ENCODE data around the gene IRF2BPL. TPM values are rescaled to one million over a fixed set of nuclear protein-coding genes. Genes with fewer than 3 reads are reported as not detected.

Gene IRF2BPL
- total and polyA plus RNA-seq, 2 of the 8 experiments (the other 6 are each of a cell fraction or from before 2014, with no cell fraction given): 18.8 to 57.0 TPM

DNA sequence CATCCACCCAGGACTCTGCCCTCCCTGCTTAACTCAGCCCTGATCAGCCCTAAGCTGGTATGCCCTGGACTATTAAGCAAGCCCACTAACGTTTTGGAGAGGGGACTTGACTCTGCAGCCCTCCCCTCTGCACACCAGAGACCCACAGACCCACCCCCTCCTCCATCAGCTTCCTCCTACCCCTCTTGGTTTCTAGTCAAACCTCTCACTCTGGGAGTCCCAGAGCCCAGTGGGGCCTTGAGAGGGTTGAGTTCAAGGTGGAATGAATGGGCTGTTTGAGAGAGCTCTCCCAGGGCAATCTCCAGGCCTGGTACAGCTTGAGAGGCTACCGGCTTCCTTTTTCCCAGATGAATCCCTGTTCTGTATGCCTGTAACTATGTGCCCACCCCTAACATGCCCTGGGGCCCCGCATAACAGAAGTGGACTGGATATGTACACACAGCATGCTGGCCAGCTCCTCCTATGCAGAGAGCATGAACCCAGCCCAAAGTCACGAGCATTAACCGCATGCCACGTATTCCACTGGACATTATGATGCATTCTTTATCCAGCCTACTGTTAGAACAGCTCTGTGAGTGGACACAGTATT, 43.6 kb downstream of the IRF2BPL start (continued):
- TF ChIP-seq, protein P1, sequence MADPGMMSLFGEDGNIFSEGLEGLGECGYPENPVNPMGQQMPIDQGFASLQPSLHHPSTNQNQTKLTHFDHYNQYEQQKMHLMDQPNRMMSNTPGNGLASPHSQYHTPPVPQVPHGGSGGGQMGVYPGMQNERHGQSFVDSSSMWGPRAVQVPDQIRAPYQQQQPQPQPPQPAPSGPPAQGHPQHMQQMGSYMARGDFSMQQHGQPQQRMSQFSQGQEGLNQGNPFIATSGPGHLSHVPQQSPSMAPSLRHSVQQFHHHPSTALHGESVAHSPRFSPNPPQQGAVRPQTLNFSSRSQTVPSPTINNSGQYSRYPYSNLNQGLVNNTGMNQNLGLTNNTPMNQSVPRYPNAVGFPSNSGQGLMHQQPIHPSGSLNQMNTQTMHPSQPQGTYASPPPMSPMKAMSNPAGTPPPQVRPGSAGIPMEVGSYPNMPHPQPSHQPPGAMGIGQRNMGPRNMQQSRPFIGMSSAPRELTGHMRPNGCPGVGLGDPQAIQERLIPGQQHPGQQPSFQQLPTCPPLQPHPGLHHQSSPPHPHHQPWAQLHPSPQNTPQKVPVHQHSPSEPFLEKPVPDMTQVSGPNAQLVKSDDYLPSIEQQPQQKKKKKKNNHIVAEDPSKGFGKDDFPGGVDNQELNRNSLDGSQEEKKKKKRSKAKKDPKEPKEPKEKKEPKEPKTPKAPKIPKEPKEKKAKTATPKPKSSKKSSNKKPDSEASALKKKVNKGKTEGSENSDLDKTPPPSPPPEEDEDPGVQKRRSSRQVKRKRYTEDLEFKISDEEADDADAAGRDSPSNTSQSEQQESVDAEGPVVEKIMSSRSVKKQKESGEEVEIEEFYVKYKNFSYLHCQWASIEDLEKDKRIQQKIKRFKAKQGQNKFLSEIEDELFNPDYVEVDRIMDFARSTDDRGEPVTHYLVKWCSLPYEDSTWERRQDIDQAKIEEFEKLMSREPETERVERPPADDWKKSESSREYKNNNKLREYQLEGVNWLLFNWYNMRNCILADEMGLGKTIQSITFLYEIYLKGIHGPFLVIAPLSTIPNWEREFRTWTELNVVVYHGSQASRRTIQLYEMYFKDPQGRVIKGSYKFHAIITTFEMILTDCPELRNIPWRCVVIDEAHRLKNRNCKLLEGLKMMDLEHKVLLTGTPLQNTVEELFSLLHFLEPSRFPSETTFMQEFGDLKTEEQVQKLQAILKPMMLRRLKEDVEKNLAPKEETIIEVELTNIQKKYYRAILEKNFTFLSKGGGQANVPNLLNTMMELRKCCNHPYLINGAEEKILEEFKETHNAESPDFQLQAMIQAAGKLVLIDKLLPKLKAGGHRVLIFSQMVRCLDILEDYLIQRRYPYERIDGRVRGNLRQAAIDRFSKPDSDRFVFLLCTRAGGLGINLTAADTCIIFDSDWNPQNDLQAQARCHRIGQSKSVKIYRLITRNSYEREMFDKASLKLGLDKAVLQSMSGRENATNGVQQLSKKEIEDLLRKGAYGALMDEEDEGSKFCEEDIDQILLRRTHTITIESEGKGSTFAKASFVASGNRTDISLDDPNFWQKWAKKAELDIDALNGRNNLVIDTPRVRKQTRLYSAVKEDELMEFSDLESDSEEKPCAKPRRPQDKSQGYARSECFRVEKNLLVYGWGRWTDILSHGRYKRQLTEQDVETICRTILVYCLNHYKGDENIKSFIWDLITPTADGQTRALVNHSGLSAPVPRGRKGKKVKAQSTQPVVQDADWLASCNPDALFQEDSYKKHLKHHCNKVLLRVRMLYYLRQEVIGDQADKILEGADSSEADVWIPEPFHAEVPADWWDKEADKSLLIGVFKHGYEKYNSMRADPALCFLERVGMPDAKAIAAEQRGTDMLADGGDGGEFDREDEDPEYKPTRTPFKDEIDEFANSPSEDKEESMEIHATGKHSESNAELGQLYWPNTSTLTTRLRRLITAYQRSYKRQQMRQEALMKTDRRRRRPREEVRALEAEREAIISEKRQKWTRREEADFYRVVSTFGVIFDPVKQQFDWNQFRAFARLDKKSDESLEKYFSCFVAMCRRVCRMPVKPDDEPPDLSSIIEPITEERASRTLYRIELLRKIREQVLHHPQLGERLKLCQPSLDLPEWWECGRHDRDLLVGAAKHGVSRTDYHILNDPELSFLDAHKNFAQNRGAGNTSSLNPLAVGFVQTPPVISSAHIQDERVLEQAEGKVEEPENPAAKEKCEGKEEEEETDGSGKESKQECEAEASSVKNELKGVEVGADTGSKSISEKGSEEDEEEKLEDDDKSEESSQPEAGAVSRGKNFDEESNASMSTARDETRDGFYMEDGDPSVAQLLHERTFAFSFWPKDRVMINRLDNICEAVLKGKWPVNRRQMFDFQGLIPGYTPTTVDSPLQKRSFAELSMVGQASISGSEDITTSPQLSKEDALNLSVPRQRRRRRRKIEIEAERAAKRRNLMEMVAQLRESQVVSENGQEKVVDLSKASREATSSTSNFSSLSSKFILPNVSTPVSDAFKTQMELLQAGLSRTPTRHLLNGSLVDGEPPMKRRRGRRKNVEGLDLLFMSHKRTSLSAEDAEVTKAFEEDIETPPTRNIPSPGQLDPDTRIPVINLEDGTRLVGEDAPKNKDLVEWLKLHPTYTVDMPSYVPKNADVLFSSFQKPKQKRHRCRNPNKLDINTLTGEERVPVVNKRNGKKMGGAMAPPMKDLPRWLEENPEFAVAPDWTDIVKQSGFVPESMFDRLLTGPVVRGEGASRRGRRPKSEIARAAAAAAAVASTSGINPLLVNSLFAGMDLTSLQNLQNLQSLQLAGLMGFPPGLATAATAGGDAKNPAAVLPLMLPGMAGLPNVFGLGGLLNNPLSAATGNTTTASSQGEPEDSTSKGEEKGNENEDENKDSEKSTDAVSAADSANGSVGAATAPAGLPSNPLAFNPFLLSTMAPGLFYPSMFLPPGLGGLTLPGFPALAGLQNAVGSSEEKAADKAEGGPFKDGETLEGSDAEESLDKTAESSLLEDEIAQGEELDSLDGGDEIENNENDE (IDR thresholded peaks at IDR 0.05; ENCODE audit: insufficient replicate concordance, low read length): no peak
- TF ChIP-seq RXRA (IDR thresholded peaks at IDR 0.05; ENCODE audit: insufficient read depth, low read depth, low read length) (no peak), TBP (IDR thresholded peaks at IDR 0.05; ENCODE audit: low read depth, low read length) (no peak), MAX (IDR thresholded peaks at IDR 0.05) (no peak), USF2 (IDR thresholded peaks at IDR 0.05; ENCODE audit: low read length) (no peak), TCF12 (IDR thresholded peaks at IDR 0.05; ENCODE audit: low read depth, low read length) (no peak), YY1 (IDR thresholded peaks at IDR 0.05; ENCODE audit: low read depth, low read length) (no peak), SIN3A (conservative IDR thresholded peaks at IDR 0.05 in 1 of 2, IDR thresholded peaks at IDR 0.05 in 1 of 2; ENCODE audit: low read depth in 1 of 2, low read length in 2 of 2) (no peak)
- TF ChIP-seq, protein P2, sequence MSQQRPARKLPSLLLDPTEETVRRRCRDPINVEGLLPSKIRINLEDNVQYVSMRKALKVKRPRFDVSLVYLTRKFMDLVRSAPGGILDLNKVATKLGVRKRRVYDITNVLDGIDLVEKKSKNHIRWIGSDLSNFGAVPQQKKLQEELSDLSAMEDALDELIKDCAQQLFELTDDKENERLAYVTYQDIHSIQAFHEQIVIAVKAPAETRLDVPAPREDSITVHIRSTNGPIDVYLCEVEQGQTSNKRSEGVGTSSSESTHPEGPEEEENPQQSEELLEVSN (IDR thresholded peaks at IDR 0.05): no peak
